DND-41 (cell line): ENCODE data around the gene PDE7B.

Experiments
- EZH2 ChIP-seq: IDR thresholded peaks from 3 replicates; pipeline ENCODE4 v1.6.1; 2012; ENCODE audit warnings: borderline replicate concordance, low read depth, mild to moderate bottlenecking, moderate library complexity, low read length, inconsistent platforms; ENCODE audit not compliant: severe bottlenecking
- TF ChIP-seq, protein P1 (sequence below): IDR thresholded peaks from 2 replicates; pipeline ENCODE4 v1.5.1; 2012; ENCODE audit warnings: borderline replicate concordance, low read length, moderate library complexity, mild to moderate bottlenecking; ENCODE audit not compliant: poor library complexity, severe bottlenecking; ENCODE audit errors: extremely low read depth

DNA sequence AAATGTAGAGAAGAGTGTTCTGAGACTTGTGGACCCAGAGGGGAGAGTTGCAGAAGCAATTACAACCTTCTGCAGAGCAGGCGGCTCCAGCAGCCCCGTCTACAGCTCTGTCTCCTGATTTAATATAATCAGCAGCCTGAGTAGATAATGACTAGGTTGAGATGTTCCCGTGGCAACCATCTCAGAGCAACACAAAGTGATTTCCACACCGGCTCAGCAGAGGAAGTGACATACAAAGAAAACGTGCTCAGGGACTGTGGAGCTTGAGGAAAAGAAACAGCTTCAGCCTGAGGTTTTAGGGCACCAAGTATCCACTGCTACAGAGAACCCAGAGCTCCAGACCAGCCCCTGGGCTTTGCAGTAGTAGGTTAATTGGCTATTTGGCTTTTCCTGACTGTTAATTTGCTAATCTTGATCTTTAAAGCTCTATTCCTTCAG is 262.3 kb downstream of the PDE7B start:
- TF ChIP-seq, protein P1, sequence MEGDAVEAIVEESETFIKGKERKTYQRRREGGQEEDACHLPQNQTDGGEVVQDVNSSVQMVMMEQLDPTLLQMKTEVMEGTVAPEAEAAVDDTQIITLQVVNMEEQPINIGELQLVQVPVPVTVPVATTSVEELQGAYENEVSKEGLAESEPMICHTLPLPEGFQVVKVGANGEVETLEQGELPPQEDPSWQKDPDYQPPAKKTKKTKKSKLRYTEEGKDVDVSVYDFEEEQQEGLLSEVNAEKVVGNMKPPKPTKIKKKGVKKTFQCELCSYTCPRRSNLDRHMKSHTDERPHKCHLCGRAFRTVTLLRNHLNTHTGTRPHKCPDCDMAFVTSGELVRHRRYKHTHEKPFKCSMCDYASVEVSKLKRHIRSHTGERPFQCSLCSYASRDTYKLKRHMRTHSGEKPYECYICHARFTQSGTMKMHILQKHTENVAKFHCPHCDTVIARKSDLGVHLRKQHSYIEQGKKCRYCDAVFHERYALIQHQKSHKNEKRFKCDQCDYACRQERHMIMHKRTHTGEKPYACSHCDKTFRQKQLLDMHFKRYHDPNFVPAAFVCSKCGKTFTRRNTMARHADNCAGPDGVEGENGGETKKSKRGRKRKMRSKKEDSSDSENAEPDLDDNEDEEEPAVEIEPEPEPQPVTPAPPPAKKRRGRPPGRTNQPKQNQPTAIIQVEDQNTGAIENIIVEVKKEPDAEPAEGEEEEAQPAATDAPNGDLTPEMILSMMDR: no peak
- TF ChIP-seq EZH2: no peak
